Erythroblast (primary cell): ENCODE results near the gene SLX4IP.

ENCODE experiments used
- GATA1 ChIP-seq: IDR thresholded peaks from 2 replicates; pipeline ENCODE4 v1.6.1; 2011; ENCODE audit warnings: low read depth, mild to moderate bottlenecking, control low read depth, low read length, moderate library complexity
- POLR2A ChIP-seq: IDR thresholded peaks from 2 replicates; pipeline ENCODE4 v1.6.1; 2011; ENCODE audit warnings: mild to moderate bottlenecking, low read length

GRCh38 chr20:10436053-10436699, 1.1 kb downstream of the SLX4IP start:
- TF ChIP-seq POLR2A (no peak), GATA1 (no peak)
